GM19468 (cell line): Measurements from ENCODE around the gene TPM3.
"Not testable (repeated sequence)": the region's sequence is repeated elsewhere in the genome, so short reads cannot be mapped to it uniquely, and the experiment has no call there.

Experiments
- ATAC-seq: cut with Tn5 transposase; IDR thresholded peaks from one replicate; pipeline ENCODE4 v1.9.1; 2021; ENCODE audit warnings: mild to moderate bottlenecking, moderate library complexity, moderate number of reproducible peaks; ENCODE audit not compliant: unreplicated experiment; ENCODE audit errors: extremely low read depth

TPM3 gene

DNA sequence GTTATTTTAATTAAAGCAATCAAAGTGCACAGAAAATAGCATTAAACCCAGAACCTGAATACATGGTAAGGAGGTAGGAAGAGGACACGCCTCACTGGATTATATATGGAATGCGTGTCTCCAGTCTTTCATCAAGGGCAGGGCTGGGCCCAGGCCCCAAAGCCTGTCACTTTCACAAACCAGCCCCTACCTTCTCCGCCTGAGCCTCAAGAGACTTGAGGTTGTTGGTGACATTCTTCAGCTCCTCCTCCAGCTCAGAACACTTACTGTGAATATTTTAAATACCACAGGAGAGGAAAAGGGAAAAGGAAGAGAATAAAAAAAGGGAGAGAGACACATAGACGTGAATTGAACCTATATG, 20.7 kb downstream of the TPM3 start:
- no peak for ATAC-seq

- ATAC-seq = no peak
Measured at GRCh38 chr1:154170547-154171222, 21.2 kb downstream of the TPM3 start.

GRCh38 chr1:154167461-154167860, 24.4 kb downstream of the TPM3 start:
- no peak for ATAC-seq

DNA sequence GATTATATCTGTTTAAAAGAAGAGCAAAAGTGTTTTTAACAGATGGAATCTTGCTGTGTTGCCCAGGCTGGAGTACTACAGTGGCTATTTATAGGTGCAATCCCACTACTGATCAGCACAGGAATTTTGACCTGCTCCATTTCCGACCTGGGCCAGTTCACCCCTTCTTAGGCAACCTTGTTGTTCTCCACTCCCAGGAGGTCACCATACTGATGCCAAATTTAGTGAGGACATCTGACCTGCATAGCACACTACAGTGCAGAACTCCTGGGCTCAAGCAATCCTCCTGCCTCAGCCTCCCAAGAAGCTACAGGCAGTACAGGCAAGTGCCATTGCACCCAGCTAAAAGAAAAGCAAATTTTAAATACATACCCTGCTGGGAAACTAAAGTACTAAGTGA, 25.7 kb downstream of the TPM3 start:
- no peak for ATAC-seq

- no peak for ATAC-seq
Measured at GRCh38 chr1:154159554-154159953, 32.3 kb downstream of the TPM3 start.

GRCh38 chr1:154158307-154159125, 33.4 kb downstream of the TPM3 start:
- ATAC-seq = no peak

DNA sequence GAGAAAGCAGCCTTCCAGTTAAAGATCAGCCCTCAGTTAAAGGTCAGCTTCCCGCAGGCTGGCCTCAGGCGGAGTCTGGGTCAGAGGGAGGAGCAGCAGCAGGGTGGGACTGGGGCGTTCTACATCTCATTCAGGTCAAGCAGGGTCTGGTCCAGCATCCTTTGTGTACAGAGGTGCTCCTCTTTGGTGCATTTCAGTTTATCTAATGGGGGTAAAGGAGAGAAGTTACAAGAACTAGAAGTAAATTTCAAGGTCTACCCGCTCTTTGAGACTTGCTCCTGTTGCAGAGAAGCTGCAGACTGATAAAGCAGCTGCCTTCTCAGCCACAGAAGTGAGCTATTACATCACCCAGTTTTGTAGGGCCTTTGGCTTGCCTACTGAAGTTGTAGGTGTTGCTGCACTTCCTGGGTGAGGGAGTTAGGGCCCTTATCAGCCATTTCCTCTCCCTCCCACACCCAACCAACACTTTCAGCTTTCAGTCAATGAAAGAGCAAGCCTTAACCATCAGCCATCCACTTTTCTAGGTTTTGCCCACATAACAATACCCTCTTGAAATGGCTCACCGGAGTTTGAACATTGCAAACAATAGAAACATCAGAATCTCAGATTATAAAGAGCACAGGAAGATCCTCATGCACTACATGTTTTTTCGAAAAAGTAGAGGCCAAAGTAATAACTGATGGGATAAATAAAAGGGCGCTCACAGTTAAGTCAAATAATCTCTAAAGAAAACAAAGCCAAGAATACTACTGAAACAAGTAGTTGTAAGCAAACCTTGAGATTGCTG, 34.2 kb downstream of the TPM3 start:
- ATAC-seq = no peak

DNA sequence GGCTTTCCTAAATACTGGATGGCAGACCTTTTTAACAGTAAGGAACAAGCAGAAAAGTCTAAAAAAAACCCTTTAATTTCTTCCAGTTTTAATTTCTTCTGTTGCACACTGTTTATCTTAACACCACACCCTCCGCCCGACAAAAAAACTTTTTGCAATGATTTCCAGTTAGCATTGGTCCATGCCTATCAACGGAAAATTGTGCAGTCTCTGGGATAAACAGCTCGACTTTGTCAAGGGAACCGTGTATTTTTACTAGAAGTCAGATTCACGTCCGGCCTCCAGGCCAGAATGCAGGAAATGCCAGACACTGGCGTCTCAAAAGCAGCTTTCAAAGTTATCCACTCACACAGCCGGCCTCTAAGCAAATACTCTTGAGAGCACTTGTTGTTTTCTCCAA, 36.6 kb downstream of the TPM3 start:
- ATAC-seq = no peak

GRCh38 chr1:154154534-154155191, 37.2 kb downstream of the TPM3 start, which contains the start of gene NUP210L:
Gene NUP210L, minus strand, starts transcription at chr1:154155073.
- ATAC-seq = no peak

DNA sequence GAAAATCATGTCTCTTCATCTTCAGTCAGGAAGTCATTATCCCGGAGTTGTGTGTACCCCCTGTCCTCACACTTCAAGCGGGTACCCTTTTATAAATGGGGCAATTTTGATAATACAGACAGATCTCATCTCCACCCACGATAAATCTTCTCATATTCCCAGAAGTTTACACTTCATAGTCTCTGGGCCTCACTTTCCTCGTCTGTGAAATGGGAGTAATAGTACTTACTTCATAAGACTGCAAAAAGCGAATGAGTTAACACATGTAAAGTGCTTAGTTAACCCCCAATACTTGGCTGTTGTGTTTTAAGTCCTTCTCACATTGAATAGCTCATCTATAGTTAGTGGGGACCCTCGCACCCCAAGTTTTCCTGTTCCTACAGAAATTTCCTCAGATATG, 37.8 kb downstream of the TPM3 start:
- ATAC-seq = no peak

DNA sequence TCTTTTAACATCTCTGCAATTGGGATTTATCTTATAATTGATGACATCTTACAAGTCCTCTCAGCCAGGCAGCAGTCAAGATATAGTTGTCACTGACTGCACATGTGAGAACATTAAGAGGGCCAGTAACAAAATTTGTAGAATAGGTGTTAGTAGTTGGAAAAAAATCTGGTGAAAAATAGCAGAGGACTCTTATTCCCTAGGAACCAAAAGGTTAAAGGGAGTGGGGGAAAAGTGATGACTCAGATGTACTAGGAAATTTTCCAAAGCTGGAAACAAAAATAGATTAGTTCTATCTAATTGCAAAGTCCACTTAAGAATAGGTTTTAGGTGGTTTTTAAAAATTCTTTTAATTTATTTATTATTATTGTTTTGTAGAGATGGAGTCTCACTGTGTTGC, 40.6 kb downstream of the TPM3 start:
- no peak for ATAC-seq

- ATAC-seq = no peak
Measured at GRCh38 chr1:154148807-154149206, 43.1 kb downstream of the TPM3 start.

DNA sequence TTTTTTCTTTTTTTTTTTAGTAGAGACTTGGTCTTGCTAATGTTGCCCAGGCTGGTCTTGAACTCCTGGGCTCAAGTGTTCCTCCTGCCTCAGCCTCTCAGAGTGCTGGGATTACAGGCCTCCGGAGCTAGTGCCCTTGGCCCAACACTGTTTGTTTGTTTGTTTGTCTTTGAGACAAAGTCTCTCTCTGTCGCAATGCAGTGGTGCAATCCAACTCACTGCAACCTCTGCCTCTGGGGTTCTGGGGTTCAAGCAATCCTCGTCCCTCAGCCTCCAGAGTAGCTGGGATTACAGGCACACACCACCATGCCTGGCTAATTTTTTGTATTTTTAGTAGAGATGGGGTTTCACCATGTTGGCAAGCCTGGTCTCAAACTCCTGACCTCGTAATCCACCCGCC, 44.4 kb downstream of the TPM3 start:
- not testable (repeated sequence) for ATAC-seq

DNA sequence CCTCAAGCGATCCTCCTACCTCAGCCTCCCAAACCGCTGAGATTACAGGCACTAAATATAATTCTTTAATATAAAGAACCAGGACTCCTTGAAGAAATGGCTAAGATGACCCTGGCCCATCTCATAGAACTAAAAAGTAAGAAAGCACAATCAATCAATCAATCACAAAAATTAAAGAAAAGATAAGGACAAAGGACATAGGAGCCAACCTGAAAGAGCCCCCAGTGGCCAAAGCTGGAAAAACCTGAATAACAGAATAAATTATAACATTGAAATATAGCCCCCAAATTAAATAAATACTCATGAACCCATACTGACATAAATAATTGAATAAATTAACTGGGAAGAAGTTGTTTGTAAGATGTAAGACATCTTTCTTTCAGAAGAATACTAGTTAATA, 45.9 kb downstream of the TPM3 start:
- ATAC-seq = no peak

DNA sequence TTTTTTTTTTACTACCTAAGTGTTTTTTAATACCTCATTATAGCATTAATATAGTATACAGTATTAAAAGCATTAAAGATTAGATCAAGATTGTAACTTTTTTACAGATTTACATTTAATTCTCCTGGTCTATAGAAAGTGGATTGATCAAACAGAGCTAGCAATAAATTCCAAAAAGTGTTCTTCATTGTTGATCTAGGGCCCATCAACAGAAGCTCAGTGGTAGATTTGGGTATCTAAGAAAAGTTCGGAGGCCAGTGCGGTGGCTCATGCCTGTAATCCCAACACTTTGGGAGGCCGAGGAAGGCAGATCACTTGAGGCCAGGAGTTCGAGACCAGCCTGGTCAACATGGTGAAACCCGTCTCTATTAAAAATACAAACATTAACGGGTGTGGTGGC, 49.5 kb downstream of the TPM3 start:
- no peak for ATAC-seq

GRCh38 chr1:154141240-154141639, 50.7 kb downstream of the TPM3 start:
- ATAC-seq = no peak

DNA sequence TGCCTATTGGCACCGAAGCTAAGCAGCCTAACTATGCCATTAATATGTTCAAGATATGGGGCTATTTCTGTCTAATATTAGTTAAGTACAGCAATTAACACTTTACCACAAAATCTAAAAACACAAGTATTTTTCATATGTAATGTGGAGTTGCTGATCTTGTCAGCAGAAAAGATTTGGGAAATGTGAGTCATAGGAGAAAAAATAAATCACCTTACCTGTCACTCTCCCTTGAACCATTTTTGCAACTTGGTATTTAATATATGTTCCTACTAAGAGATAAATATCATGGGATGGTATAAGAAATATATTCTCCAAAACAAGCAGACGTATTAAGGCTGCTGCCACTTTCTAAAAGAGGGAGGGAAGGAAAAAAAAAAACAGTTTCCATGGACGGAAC, 54.0 kb downstream of the TPM3 start:
- ATAC-seq = no peak

DNA sequence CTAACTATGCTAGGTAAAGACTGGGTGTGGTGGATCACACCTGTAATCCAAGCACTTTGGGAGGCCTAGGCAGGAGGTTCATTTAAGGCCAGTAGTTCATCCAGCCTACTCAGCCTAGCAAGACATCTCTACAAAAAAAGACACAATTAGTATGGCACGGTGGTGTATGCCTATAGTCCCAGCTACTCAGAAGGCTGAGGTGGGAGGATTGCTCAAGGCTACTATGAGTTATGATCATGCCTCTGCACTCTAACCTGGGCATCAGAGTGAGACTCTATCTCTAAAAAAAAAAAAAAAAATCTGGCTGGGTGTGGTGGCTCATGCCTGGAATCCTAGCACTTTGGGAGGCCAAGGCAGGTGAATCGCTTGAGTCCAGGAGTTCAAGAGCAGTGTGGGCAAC, 58.6 kb downstream of the TPM3 start:
- ATAC-seq = no peak

GRCh38 chr1:154129391-154129970, 62.4 kb downstream of the TPM3 start:
- no peak for ATAC-seq

DNA sequence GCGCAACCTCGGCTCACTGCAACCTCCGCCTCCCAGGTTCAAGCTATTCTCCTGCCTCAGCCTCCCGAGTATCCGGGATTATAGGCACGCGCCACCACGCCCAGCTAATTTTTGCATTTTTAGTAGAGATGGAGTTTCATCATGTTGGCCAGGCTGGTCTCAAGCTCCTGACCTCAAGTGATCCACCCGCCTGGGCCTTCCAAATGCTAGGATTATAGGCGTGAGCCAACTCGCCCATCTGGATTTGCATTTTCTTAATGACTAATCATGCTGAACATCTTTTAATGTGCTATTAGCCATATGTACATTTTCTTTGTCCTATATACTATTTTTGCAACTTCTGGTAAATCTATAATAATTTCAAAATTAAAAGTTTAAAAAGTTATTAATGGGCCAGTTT, 68.7 kb downstream of the TPM3 start:
- ATAC-seq = not testable (repeated sequence)
